Endothelial cell of umbilical vein (primary cell): ENCODE results near the gene OPRL1. TPM values are rescaled to one million over a fixed set of nuclear protein-coding genes. Genes with fewer than 3 reads are reported as not detected.

Source experiments
- BruUV-seq: library from RNA; stranded (reverse); fragments of 400-500 nt; replicated peaks from 2 replicates; lab custom pipeline; 2021; lab: Mats Ljungman, UMichigan
- CTCF ChIA-PET: fragments of 300-600, 350-600 bp; sonication (Branson Sonifier 250); formaldehyde crosslinking; loops from one replicate; lab custom pipeline; 2021; ENCODE audit warnings: antibody characterized with exemption, inconsistent platforms; lab: Charles Lee
- POLR2A ChIA-PET: fragments of 300-600, 350-600 bp; sonication (Branson Sonifier 250); formaldehyde crosslinking; loops from one replicate; lab custom pipeline; 2021; ENCODE audit warnings: antibody characterized with exemption, inconsistent platforms; lab: Charles Lee
- DNase-seq: peaks from one replicate; pipeline ENCODE4 v3.0.0-alpha.2; 2011; ENCODE audit warnings: low read depth, low spot score
- FAIRE-seq: peaks from 2 replicates; lab custom pipeline; 2011; peaks lifted over from hg19 to GRCh38; lab: Jason Lieb, UNC
- H2AFZ ChIP-seq: 2 replicates; pipeline ENCODE4 v1.6.0; 2012; ENCODE audit warnings: low read depth, low read length, control low read depth, inconsistent platforms
- H3K27ac ChIP-seq: 2 replicates; pipeline ENCODE4 v1.5.1; 2011; ENCODE audit warnings: low read depth, mild to moderate bottlenecking, control low read depth, low read length, moderate library complexity; ENCODE audit not compliant: insufficient read depth
- H3K27me3 ChIP-seq, 2 experiments: 2 replicates each; pipeline versions ENCODE4 v1.6.0 to v1.6.1; 2011; ENCODE audit warnings: low read length in 2 of 2, mixed read lengths in 1 of 2; ENCODE audit not compliant: control insufficient read depth in 2 of 2, insufficient read depth in 2 of 2
- H3K36me3 ChIP-seq, 2 experiments: 2 replicates in 1 of 2; 3 replicates in 1 of 2; pipeline ENCODE4 v1.5.1; 2011; ENCODE audit warnings: low read length in 2 of 2, mild to moderate bottlenecking in 1 of 2, moderate library complexity in 1 of 2; ENCODE audit not compliant: control insufficient read depth in 2 of 2, insufficient read depth in 2 of 2; ENCODE audit errors: extremely low read depth in 1 of 2
- H3K4me1 ChIP-seq: 3 replicates; pipeline ENCODE4 v1.5.1; 2011; ENCODE audit warnings: mild to moderate bottlenecking, low read length; ENCODE audit not compliant: control insufficient read depth, insufficient read depth; ENCODE audit errors: extremely low read depth
- H3K4me2 ChIP-seq: 2 replicates; pipeline ENCODE4 v1.6.1; 2011; ENCODE audit warnings: low read length, control low read depth, mixed read lengths; ENCODE audit not compliant: insufficient read depth
- H3K4me3 ChIP-seq, 3 experiments: fragments of 200-600 bp in 1 of 3; sonication (generic), shearing (Covaris generic) in 1 of 3; replicated peaks in 1 of 3; 2 replicates each; pipeline ENCODE4 v1.5.1; 2011 to 2016; ENCODE audit warnings: control low read depth in 3 of 3, low read length in 3 of 3, mild to moderate bottlenecking in 2 of 3, inconsistent platforms in 1 of 3, low read depth in 1 of 3, moderate library complexity in 1 of 3; ENCODE audit not compliant: insufficient read depth in 1 of 3
- H3K79me2 ChIP-seq: 2 replicates; pipeline ENCODE4 v1.6.0; 2012; ENCODE audit warnings: low read length, inconsistent platforms; ENCODE audit not compliant: control insufficient read depth, insufficient read depth
- H3K9ac ChIP-seq: replicated peaks from 2 replicates; pipeline ENCODE3; 2011; ENCODE audit warnings: low read length, control low read depth; ENCODE audit not compliant: insufficient read depth; ENCODE audit errors: extremely low read depth
- H3K9me1 ChIP-seq: replicated peaks from 3 replicates; pipeline ENCODE4 v1.6.0; 2011; ENCODE audit warnings: mild to moderate bottlenecking, low read length; ENCODE audit not compliant: control insufficient read depth, insufficient read depth; ENCODE audit errors: extremely low read depth
- H3K9me3 ChIP-seq: replicated peaks from 2 replicates; pipeline ENCODE4 v1.5.1; 2012; ENCODE audit warnings: low read length, inconsistent platforms; ENCODE audit not compliant: control insufficient read depth, insufficient read depth
- H4K20me1 ChIP-seq: replicated peaks from 2 replicates; pipeline ENCODE3; 2011; ENCODE audit warnings: mild to moderate bottlenecking, low read length; ENCODE audit not compliant: control insufficient read depth, insufficient read depth; ENCODE audit errors: extremely low read depth
- FOS ChIP-seq: IDR thresholded peaks from 2 replicates; pipeline ENCODE4 v1.6.1; 2011; ENCODE audit warnings: mild to moderate bottlenecking, low read length, moderate library complexity, borderline replicate concordance; ENCODE audit not compliant: insufficient read depth
- JUN ChIP-seq: IDR thresholded peaks from 2 replicates; pipeline ENCODE4 v1.6.1; 2011; ENCODE audit warnings: borderline replicate concordance, low read depth; ENCODE audit not compliant: insufficient read length, insufficient read depth
- MYC ChIP-seq: IDR thresholded peaks from one replicate; pipeline ENCODE4 v1.6.1; 2011; ENCODE audit warnings: mild to moderate bottlenecking, low read depth, low read length
- POLR2A ChIP-seq: IDR thresholded peaks from 2 replicates; pipeline ENCODE4 v1.6.1; 2012; ENCODE audit warnings: low read depth, mild to moderate bottlenecking, control low read depth, low read length
- POLR2AphosphoS5 ChIP-seq: IDR thresholded peaks from 2 replicates; pipeline ENCODE4 v1.6.1; 2012; ENCODE audit warnings: low read depth, mild to moderate bottlenecking, control low read depth, low read length, moderate library complexity; ENCODE audit not compliant: insufficient read depth
- dilution Hi-C: fragments of 300-500 bp; cut with MboI; formaldehyde crosslinking; loops from one replicate; pipeline ENCODE4 v1.15.0; 2019; ENCODE audit warnings: low sequenced_read_pairs; ENCODE audit not compliant: extremely low pct_ligation_motif_present
- intact Hi-C: fragments of 100-400 bp; cut with micrococcal nuclease; formaldehyde crosslinking; loops from one replicate; pipeline ENCODE4 v1.10.0; 2022
- polyA plus RNA-seq, 4 experiments: library from polyadenylated mRNA; depleted of rRNA in 3 of 4; stranded (reverse) in 3 of 4; unstranded in 1 of 4; fragments of >200 nt; gene quantifications; 2 replicates each; pipeline versions ENCODE4 v1.2.1 to v1.2.3, GENCODE V29; 2011 to 2012; ENCODE audit warnings: missing spikeins in 1 of 4
- total RNA-seq: library from RNA; stranded (reverse); gene quantifications from 2 replicates; pipeline ENCODE4 v1.2.3, GENCODE V29; 2021
- TF ChIP-seq, protein P1 (sequence below): IDR thresholded peaks from 2 replicates; pipeline ENCODE4 v1.6.1; 2011; ENCODE audit not compliant: insufficient read depth, insufficient read length

OPRL1 gene
- total and polyA plus RNA-seq, 2 donors (not counting 3 experiments of a cell fraction or from before 2014, with no cell fraction given): 1.9 to 2.0 TPM

DNA sequence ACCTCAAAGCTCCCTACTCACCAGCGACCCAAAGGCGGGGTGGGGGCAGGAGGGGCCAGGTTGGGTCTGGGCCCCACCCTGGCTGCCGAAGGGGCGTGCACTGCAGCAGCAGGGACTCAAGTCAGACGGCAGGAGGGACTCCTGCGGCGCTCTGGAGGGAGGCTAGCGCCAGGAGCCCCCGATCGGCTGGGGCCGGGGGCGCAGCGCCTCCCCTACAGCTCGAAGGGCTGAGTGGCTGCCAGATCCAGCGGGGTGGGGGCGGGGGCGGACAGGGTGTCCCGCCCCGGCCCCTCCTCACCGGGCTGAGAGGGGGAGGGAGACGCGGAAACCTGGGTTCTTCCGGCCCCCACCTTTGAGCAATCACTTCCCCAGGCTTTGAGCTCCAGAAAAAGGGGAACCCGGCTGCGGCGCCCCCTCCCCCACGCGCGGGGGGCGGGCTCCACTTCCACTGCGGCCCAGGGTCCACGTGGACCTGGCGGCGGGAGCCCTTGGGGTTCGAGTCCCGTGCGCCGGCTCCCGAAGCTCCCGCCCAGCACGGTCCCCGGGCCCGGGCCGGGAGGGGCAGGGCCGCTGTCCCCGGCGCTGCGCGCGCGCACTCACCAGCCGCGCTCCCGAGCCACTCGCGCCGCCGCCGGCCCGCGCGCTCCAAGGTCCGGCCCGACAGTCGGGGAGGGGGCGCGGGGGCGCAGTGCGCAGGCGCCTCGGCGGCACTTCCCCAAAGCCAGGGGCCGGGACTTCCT is 439 bp upstream of the OPRL1 start, which contains the start of gene RGS19:
RGS19 (minus strand) TSS at position 246 of the 740 bp plus-strand sequence. CDS start 2,632 bp downstream, outside the sequence.
- Histone ChIP-seq H3K27me3 (peaks cover 2 to 7% of the 10 kb centered on the region in 2 experiments), H3K4me1 (peaks cover 20% of the 10 kb centered on the region), H3K9me3 (no peaks in the 10 kb centered on the region), H4K20me1 (no peaks in the 10 kb centered on the region), H3K36me3 (peaks cover 0 to 8% of the 10 kb centered on the region in 2 experiments), H3K79me2 (peaks cover 6% of the 10 kb centered on the region), H2AFZ (peak within 1 kb of the TSS; percentile 61), H3K9me1 (no peaks in the 10 kb centered on the region), H3K27ac (no peak within 1 kb of the TSS), H3K4me2 (peak within 1 kb of the TSS; percentile 82), H3K9ac (peak within 1 kb of the TSS; percentile 56), H3K4me3 (peak within 1 kb of the TSS; percentile 71 to 94 (median 73))
- FAIRE-seq (peak; percentile 37), DNase-seq (peak; percentile 57)
- POLR2A ChIA-PET: interaction anchor here (0.6 kb wide), 1 partner anchor 450 kb away, joined by 3 read pairs; no protein-coding TSS in a partner anchor
- TF ChIP-seq, protein P1, sequence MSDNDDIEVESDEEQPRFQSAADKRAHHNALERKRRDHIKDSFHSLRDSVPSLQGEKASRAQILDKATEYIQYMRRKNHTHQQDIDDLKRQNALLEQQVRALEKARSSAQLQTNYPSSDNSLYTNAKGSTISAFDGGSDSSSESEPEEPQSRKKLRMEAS: no peak
- TF ChIP-seq POLR2A: peak; percentile 16
- intact Hi-C loops (no loop called here), dilution Hi-C loops (no loop called here)
- CTCF ChIA-PET: interaction anchor here (0.6 to 3.0 kb wide), 7 partner anchors 15 to 100 kb away, joined by 3 to 14 read pairs (median 4); partner anchors contain the start of gene SAMD10
- no TSS peak for BruUV-seq

DNA sequence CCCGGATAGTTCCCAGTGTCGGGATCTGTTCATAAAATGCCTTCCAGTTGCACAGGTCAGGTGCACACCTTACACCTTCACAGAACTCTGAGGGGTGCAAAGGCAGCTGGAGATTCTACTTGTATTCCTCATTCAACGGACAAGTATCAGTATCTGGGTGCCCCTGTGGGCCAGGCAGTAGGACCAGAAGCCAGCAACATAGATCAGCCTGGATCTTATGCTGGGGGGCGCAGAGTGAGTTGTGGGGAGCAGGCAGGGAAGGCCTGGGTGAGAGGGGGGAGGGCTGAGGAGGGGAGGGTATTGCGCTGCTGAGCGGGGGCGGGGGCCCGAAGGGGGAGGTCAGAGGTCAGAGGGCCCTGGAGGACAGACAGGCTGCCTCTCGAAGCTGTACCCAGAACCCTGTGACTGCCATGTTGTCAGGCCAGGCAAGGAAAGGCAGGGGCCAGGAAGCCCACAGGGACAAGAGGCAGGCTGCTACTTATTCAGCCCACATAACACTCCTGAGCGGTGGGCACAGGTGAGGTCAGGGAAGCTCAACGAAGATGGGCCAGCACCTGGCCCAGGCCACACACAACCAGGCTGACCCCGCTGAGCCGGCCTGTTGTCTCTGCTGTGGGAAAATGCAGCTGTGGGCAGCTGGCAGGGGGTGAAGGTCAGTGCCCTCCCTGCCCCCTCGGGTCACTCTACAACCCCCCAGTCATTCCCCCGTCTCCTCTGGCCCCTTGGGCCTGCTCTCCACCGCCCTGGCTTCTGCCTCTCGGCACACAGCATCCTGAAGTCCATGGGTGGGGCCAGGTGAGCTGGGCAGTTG is 1.1 kb downstream of the OPRL1 start:
- Histone ChIP-seq H3K4me3 (peak overlapping the region in 1 of 3 experiments; percentile 73), H3K4me2 (no peak overlapping the region)

More for the DNA sequence above, 1.1 kb downstream of the OPRL1 start:
- Histone ChIP-seq H2AFZ (no peak overlapping the region), H3K27me3 (peaks cover 17 to 23% of the 10 kb centered on the region in 2 experiments), H4K20me1 (no peaks in the 10 kb centered on the region), H3K9me1 (no peaks in the 10 kb centered on the region), H3K79me2 (peaks cover 6% of the 10 kb centered on the region), H3K27ac (no peak overlapping the region), H3K9me3 (no peaks in the 10 kb centered on the region), H3K36me3 (peaks cover 0 to 3% of the 10 kb centered on the region in 2 experiments), H3K9ac (no peak overlapping the region), H3K4me1 (peaks cover 20% of the 10 kb centered on the region)
- DNase-seq (no peak), FAIRE-seq (no peak)
- dilution Hi-C loops: no loop called here
- ChIA-PET POLR2A (no interaction called here), CTCF (interaction anchor here (3.0 kb wide), 1 partner anchor 42 kb away, joined by 14 read pairs; no protein-coding TSS in a partner anchor)
- intact Hi-C loops: no loop called here
- no peak for TF ChIP-seq MYC
- TF ChIP-seq FOS: no peak
- no peak for TF ChIP-seq POLR2AphosphoS5
- no peak for TF ChIP-seq POLR2A
- no peak for TF ChIP-seq JUN
- BruUV-seq: no TSS peak
